Measurements from ENCODE around the gene SND1. TPM values are rescaled to one million over a fixed set of nuclear protein-coding genes. Genes with fewer than 3 reads are reported as not detected.

SND1 gene
- total RNA-seq, 6 experiments from 2014 or later = 77.5 to 150 (median 126) TPM

DNA sequence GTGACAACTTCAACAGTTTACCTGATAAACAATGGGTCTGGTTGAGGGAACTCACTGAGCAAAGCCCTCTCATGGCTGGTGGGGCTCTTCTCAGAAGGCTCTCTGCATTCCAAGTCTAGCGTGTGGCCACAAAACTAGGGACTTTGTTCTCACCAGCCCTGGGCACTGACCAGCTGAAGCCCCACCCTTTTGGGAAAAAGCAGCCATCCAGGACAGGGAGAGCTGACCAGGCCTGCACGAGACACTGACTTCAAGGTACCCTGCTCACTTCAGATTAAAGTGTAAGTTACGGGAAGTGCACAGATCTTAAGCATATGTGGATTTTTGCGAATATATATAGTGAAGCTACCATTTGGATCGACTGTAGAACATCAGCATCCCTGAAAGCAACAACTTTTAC, 446.6 kb downstream of the SND1 start:
- no peak overlapping the region for H3K27ac ChIP-seq
- TF ChIP-seq POLR2A (IDR thresholded peaks at IDR 0.05) = no peak
- TF ChIP-seq, protein P1, sequence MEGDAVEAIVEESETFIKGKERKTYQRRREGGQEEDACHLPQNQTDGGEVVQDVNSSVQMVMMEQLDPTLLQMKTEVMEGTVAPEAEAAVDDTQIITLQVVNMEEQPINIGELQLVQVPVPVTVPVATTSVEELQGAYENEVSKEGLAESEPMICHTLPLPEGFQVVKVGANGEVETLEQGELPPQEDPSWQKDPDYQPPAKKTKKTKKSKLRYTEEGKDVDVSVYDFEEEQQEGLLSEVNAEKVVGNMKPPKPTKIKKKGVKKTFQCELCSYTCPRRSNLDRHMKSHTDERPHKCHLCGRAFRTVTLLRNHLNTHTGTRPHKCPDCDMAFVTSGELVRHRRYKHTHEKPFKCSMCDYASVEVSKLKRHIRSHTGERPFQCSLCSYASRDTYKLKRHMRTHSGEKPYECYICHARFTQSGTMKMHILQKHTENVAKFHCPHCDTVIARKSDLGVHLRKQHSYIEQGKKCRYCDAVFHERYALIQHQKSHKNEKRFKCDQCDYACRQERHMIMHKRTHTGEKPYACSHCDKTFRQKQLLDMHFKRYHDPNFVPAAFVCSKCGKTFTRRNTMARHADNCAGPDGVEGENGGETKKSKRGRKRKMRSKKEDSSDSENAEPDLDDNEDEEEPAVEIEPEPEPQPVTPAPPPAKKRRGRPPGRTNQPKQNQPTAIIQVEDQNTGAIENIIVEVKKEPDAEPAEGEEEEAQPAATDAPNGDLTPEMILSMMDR (IDR thresholded peaks at IDR 0.05) = no peak
- H3K36me3 ChIP-seq = no peaks in the 10 kb centered on the region
- no peak overlapping the region for H3K4me3 ChIP-seq
- WGBS (ENCODE audit: insufficient coverage, low coverage, low lambda C conversion rate, missing lambda C conversion rate) = 93% methylated on average over 4 of the region's 5 CpGs
- intact Hi-C loops (cut with DNase I) = no loop called here
- no peaks in the 10 kb centered on the region for H3K9me3 ChIP-seq
- peaks cover 0 to 11% (median 0%) of the 10 kb centered on the region in 4 donors for H3K4me1 ChIP-seq
- H3K27me3 ChIP-seq = no peaks in the 10 kb centered on the region
- ATAC-seq = no peak
- no peak for DNase-seq

DNA sequence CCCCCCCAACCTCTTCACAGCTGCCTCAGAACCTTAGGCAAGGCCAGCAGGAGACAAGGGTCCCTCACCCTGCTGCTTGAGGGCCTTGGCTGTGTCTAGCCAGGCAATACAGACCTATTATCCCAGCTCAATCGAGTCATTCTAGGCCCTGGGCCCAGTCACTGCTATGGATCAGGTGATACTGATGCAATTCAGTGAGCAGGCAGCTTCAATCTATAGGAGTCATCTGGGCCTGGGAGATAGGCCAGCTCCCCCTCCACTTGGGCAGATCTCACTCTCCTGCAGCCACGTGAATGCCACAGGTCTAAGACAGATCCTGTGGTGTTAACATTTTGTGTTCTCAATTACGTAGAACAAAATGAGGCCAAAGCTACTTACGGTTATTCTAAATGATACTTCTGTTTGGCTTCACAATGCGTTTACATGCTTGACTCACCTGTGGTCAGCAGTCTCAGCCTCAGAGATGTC, 447.2 kb downstream of the SND1 start:
- intact Hi-C loops (cut with DNase I) = no loop called here

DNA sequence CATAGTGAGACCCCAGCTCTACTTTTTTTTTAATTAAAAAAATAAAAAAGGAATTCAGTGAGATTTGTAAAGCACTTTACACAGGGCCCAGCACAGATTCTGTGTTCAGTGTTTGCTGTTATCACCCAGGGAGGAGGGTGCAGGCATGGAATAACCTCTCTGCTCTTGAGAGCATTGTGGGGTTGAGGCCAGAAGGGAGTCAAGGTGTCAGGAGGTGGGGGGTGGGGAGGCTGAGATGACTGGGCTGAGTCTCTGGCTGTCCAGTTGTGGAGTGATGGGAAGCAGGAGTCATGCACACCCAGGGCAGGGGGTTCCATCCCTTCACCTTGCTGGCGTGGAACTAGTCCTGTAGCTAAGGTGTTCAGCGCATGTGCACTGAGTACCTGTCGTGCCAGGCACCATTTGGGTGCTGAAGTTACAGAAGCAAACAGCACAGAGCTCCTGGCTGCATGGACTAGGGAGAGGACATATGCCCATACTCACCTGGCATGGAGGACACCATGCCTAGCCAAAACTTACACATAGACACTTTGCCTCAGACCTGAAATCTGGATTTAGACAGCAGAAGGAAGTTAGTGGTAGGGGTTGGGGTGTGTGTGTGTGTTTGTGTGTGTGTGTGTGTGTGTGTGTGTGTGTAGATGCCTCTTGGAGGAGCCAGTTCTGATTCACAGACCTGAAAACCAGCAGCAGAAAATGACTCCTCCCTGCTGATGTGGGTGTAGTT, 448.4 kb downstream of the SND1 start:
- Histone ChIP-seq H3K36me3 (no peaks in the 10 kb centered on the region), H3K9me3 (no peaks in the 10 kb centered on the region), H3K27ac (no peak overlapping the region), H3K4me1 (peaks cover 0 to 13% (median 0%) of the 10 kb centered on the region in 4 donors), H3K27me3 (no peaks in the 10 kb centered on the region), H3K4me3 (no peak overlapping the region)
- peak in 1 of 4 donors; percentile 8 for ATAC-seq
- no peak for DNase-seq
- WGBS (ENCODE audit: insufficient coverage, low coverage, low lambda C conversion rate, missing lambda C conversion rate) = no CpG with 5 or more reads among the region's 3 CpGs
- no peak for TF ChIP-seq POLR2A (IDR thresholded peaks at IDR 0.05)
- TF ChIP-seq, protein P1 (IDR thresholded peaks at IDR 0.05) = no peak
- intact Hi-C loops (cut with DNase I) = no loop called here

More for the DNA sequence above, 447.2 kb downstream of the SND1 start:
- Histone ChIP-seq H3K27me3 (no peaks in the 10 kb centered on the region), H3K36me3 (no peaks in the 10 kb centered on the region), H3K27ac (no peak overlapping the region), H3K4me3 (no peak overlapping the region), H3K9me3 (no peaks in the 10 kb centered on the region), H3K4me1 (peaks cover 0 to 12% (median 0%) of the 10 kb centered on the region in 4 donors)
- WGBS (ENCODE audit: insufficient coverage, low coverage, low lambda C conversion rate, missing lambda C conversion rate) = 85% methylated on average over 4 of the region's 5 CpGs
- DNase-seq (no peak), ATAC-seq (peak in 2 of 4 donors; percentile 10 to 13)
- no peak for TF ChIP-seq POLR2A (IDR thresholded peaks at IDR 0.05)
- TF ChIP-seq, protein P1 (IDR thresholded peaks at IDR 0.05) = no peak

DNA sequence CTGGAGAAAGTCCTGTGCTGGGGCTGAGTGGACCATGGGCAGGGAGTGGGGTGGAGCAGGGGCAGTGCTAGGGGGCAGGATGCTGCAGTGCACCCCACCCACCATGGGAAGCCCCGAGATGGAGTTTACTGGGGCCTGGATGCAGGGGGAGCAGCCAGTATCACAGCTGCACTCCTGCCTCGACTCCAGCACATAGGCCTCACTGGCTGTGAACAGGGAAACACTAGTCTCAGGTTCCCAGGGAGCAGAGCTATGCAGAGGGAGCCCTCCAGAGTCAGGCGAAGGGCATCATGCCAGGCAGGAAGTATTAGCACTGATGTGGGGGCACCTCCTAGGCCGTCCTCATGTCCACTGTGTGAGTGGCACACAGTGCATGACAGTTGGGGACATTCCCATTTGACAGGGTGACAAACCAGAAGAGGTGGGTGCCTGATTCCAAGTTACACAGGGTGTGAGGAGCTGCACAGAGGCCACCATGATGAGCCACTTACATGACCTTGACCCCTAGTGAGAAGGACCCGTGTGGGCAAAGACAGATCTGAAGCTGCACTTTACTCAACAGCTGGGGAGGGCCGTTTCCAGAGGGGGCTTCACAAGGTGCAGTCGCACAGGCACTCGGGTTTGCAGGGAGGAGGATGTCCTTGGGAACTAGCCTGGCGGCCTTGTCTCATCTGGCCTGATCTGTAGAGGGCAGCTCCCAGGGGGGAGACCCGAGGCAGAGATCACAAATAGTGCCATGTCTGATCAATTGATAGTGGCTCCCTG, 449.1 kb downstream of the SND1 start:
- H3K4me1 ChIP-seq = peaks cover 0 to 13% (median 0%) of the 10 kb centered on the region in 4 donors
- no CpG with 5 or more reads among the region's 10 CpGs for WGBS (ENCODE audit: insufficient coverage, low coverage, low lambda C conversion rate, missing lambda C conversion rate)
- no peaks in the 10 kb centered on the region for H3K27me3 ChIP-seq
- H3K36me3 ChIP-seq = no peaks in the 10 kb centered on the region
- H3K4me3 ChIP-seq = no peak overlapping the region
- TF ChIP-seq, protein P1 (IDR thresholded peaks at IDR 0.05) = no peak
- TF ChIP-seq POLR2A (IDR thresholded peaks at IDR 0.05) = no peak
- no peak overlapping the region for H3K27ac ChIP-seq
- DNase-seq (peak in 1 of 3 donors; percentile 30), ATAC-seq (peak in 1 of 4 donors; percentile 19)
- intact Hi-C loops (cut with DNase I) = no loop called here
- no peaks in the 10 kb centered on the region for H3K9me3 ChIP-seq

Data from right lobe of liver (tissue), 6 donors.